GM12878 (cell line): ENCODE results near the gene RAB21. TPM values are rescaled to one million over a fixed set of nuclear protein-coding genes. Genes with fewer than 3 reads are reported as not detected.

Experiments used
- ATAC-seq: fragments of 200-7000 bp; cut with Tn5 transposase; 3 replicates; pipeline ENCODE4 v1.9.1; 2020; ENCODE audit warnings: mild to moderate bottlenecking, moderate library complexity
- BruUV-seq: library from RNA; stranded (reverse); fragments of 400-500 nt; replicated peaks from 2 replicates; lab custom pipeline; 2021; lab: Mats Ljungman, UMichigan
- CTCF ChIA-PET: fragments of 300-600 bp; sonication (Branson Sonifier 250); formaldehyde crosslinking; extraction: SDS; loops from one replicate; lab custom pipeline; 2021; ENCODE audit warnings: inconsistent platforms; lab: Yijun Ruan, JAX
- POLR2A ChIA-PET: fragments of 350-600 bp; formaldehyde crosslinking; extraction: SDS; loops from one replicate; lab custom pipeline; 2021; ENCODE audit warnings: inconsistent platforms; lab: Charles Lee
- RAD21 ChIA-PET: fragments of 300-600 bp; sonication (Branson Sonifier 250); formaldehyde crosslinking; loops from one replicate; lab custom pipeline; 2023; ENCODE audit warnings: antibody characterized with exemption; ENCODE audit not compliant: unreplicated experiment; lab: Charles Lee
- SMC1A ChIA-PET: fragments of 300-600 bp; sonication (Branson Sonifier 250); formaldehyde crosslinking; loops from one replicate; lab custom pipeline; 2023; ENCODE audit not compliant: unreplicated experiment, uncharacterized antibody; lab: Charles Lee
- DNase-seq: peaks from one replicate; pipeline ENCODE4 v3.0.0-alpha.2; 2011; ENCODE audit warnings: low read depth, low spot score
- FAIRE-seq: peaks from 3 replicates; lab custom pipeline; 2011; peaks lifted over from hg19 to GRCh38; lab: Jason Lieb, UNC
- H2AFZ ChIP-seq: 2 replicates; pipeline ENCODE4 v1.6.0; 2011; ENCODE audit warnings: low read depth, low read length, control low read depth; ENCODE audit not compliant: control insufficient read depth
- H3K27ac ChIP-seq: 2 replicates; pipeline ENCODE4 v1.5.1; 2011; ENCODE audit warnings: control low read depth; ENCODE audit not compliant: control insufficient read depth, insufficient read depth
- H3K27me3 ChIP-seq, 2 experiments: replicated peaks in 1 of 2; 2 replicates each; pipeline versions ENCODE4 v1.6.0 to v1.6.1; 2011; ENCODE audit warnings: low read length in 1 of 2; ENCODE audit not compliant: control insufficient read depth in 2 of 2, insufficient read depth in 2 of 2
- H3K36me3 ChIP-seq, 2 experiments: 2 replicates each; pipeline ENCODE4 v1.5.1; 2011; ENCODE audit warnings: low read length in 1 of 2; ENCODE audit not compliant: control insufficient read depth in 2 of 2, insufficient read depth in 2 of 2
- H3K4me1 ChIP-seq: 2 replicates; pipeline ENCODE4 v1.6.1; 2011; ENCODE audit warnings: mild to moderate bottlenecking, low read length, moderate library complexity, mixed read lengths; ENCODE audit not compliant: control insufficient read depth, insufficient read depth
- H3K4me2 ChIP-seq: 2 replicates; pipeline ENCODE4 v1.6.0; 2011; ENCODE audit warnings: control low read depth; ENCODE audit not compliant: control insufficient read depth, insufficient read depth
- H3K4me3 ChIP-seq: fragments of 200-600 bp; sonication (generic); 2 replicates; pipeline ENCODE4 v1.5.1; 2016
- H3K79me2 ChIP-seq: 2 replicates; pipeline ENCODE4 v1.6.0; 2011; ENCODE audit warnings: low read length; ENCODE audit not compliant: control insufficient read depth, insufficient read depth
- H3K9ac ChIP-seq: 2 replicates; pipeline ENCODE4 v1.8.0; 2011; ENCODE audit warnings: low read length, control low read depth, mixed read lengths; ENCODE audit not compliant: control insufficient read depth, insufficient read depth
- H3K9me3 ChIP-seq: replicated peaks from 3 replicates; pipeline ENCODE4 v1.5.1; 2011; ENCODE audit warnings: mild to moderate bottlenecking, low read length; ENCODE audit not compliant: control insufficient read depth, insufficient read depth
- H4K20me1 ChIP-seq: 2 replicates; pipeline ENCODE4 v1.6.0; 2011; ENCODE audit not compliant: control insufficient read depth, insufficient read depth
- CTCF ChIP-seq, 3 experiments: IDR thresholded peaks in 2 of 3; conservative IDR thresholded peaks in 1 of 3; 2 replicates each; pipeline ENCODE4 v1.5.1; 2011; ENCODE audit warnings: low read depth in 3 of 3, low read length in 3 of 3, mild to moderate bottlenecking in 3 of 3, control low read depth in 2 of 3, moderate library complexity in 2 of 3, inconsistent platforms in 1 of 3, mixed read lengths in 1 of 3; ENCODE audit not compliant: control insufficient read depth in 2 of 3, insufficient read depth in 1 of 3; ENCODE audit errors: extremely low read depth in 1 of 3
- FOS ChIP-seq: IDR thresholded peaks from 3 replicates; pipeline ENCODE4 v1.6.1; 2011; ENCODE audit warnings: borderline replicate concordance; ENCODE audit not compliant: insufficient read length; ENCODE audit errors: extremely low read depth
- GABPA ChIP-seq: IDR thresholded peaks from 2 replicates; pipeline ENCODE4 v1.6.1; 2014; ENCODE audit warnings: antibody characterized with exemption, low read depth, mild to moderate bottlenecking, inconsistent platforms
- NRF1 ChIP-seq: conservative IDR thresholded peaks from 2 replicates; pipeline ENCODE4 v1.6.1; 2011; ENCODE audit warnings: mild to moderate bottlenecking, low read depth, low read length, improper control_type of control experiment
- PML ChIP-seq: IDR thresholded peaks from 2 replicates; pipeline ENCODE4 v1.6.1; 2012; ENCODE audit warnings: low read length, inconsistent platforms
- SP1 ChIP-seq: IDR thresholded peaks from one replicate; pipeline ENCODE4 v1.6.1; 2011; ENCODE audit warnings: low read depth, low read length
- SPI1 ChIP-seq: IDR thresholded peaks from 2 replicates; pipeline ENCODE4 v1.6.1; 2011; ENCODE audit warnings: low read depth, mild to moderate bottlenecking, low read length, moderate library complexity, borderline replicate concordance; ENCODE audit not compliant: insufficient read depth
- STAT1 ChIP-seq: fragments of 450-650 bp; conservative IDR thresholded peaks from 2 replicates; pipeline ENCODE4 v1.6.1; 2014; ENCODE audit warnings: antibody characterized with exemption, mild to moderate bottlenecking
- TCF12 ChIP-seq: IDR thresholded peaks from 2 replicates; pipeline ENCODE4 v1.6.1; 2011; ENCODE audit warnings: low read depth, mild to moderate bottlenecking, low read length
- WRNIP1 ChIP-seq: IDR thresholded peaks from 2 replicates; pipeline ENCODE4 v1.6.1; 2011; ENCODE audit warnings: low read depth, low read length, improper control_type of control experiment, borderline replicate concordance
- in situ Hi-C: fragments of 300-500 bp; cut with MboI; formaldehyde crosslinking; loops from 9 replicates; pipeline ENCODE4 v1.14.3; 2018; ENCODE audit warnings: mixed read lengths
- intact Hi-C: fragments of 100-400 bp; cut with micrococcal nuclease; formaldehyde crosslinking; loops from one replicate; pipeline ENCODE4 v1.14.2; 2022; ENCODE audit not compliant: unreplicated experiment
- polyA plus RNA-seq, 11 experiments: library from polyadenylated mRNA; depleted of rRNA in 4 of 11; unstranded in 6 of 11; stranded (reverse) in 5 of 11; fragments of >200 nt; fragmentation: Nextera tagmentation in 4 of 11; fragmentation: Illumina TruSeq in 1 of 11; extraction: Ambion mirVana in 4 of 11; extraction: Trizol in 1 of 11; gene quantifications; 1 replicate in 1 of 11; 2 replicates in 10 of 11; pipeline versions ENCODE4 v1.2.1 to v1.2.3, GENCODE V29; 2011 to 2016; ENCODE audit warnings: inconsistent platforms in 2 of 11, missing spikeins in 2 of 11, low read depth in 1 of 11
- total RNA-seq, 4 experiments: library from RNA; depleted of rRNA in 3 of 4; stranded (reverse); fragments of >200 nt in 3 of 4; fragmentation: Illumina TruSeq in 1 of 4; extraction: Trizol in 1 of 4; gene quantifications; 2 replicates each; pipeline versions ENCODE4 v1.2.1 to v1.2.3, GENCODE V29; 2013 to 2021

Gene RAB21
- total and polyA plus RNA-seq, 10 of the 15 experiments (the other 5 are each of a cell fraction or from before 2014, with no cell fraction given): 2.8 to 42.8 (median 16.1) TPM

- no peaks in the 10 kb centered on the region for H3K4me1 ChIP-seq
- H3K9me3 ChIP-seq: peaks cover under 1% of the 10 kb centered on the region; the same call in 2 of the 3 replicates
- no peak overlapping the region for H3K4me3 ChIP-seq
- FAIRE-seq (no peak), DNase-seq (no peak), ATAC-seq (no peak)
- RAD21 ChIA-PET: no interaction called here
- in situ Hi-C loops: no loop called here
- no peaks in the 10 kb centered on the region for H4K20me1 ChIP-seq
- H3K27me3 ChIP-seq: no peaks in the 10 kb centered on the region
- peaks cover 15% of the 10 kb centered on the region for H3K79me2 ChIP-seq
- BruUV-seq: no TSS peak
- H3K4me2 ChIP-seq: no peak overlapping the region
- H2AFZ ChIP-seq: no peak overlapping the region
- peaks cover 0 to 10% of the 10 kb centered on the region in 2 experiments for H3K36me3 ChIP-seq
- no peak overlapping the region for H3K9ac ChIP-seq
- SMC1A ChIA-PET: interaction anchor here (1.1 to 1.6 kb wide), 3 partner anchors 14 to 26 kb away, joined by 3 to 4 read pairs (median 3); no protein-coding TSS in a partner anchor
- CTCF ChIA-PET: interaction anchor here (0.9 to 2.3 kb wide), 6 partner anchors 8 to 136 kb away, joined by 3 to 16 read pairs (median 4); partner anchors contain the start of gene TBC1D15
- TF ChIP-seq CTCF (IDR thresholded peaks at IDR 0.05 in 2 of 3, conservative IDR thresholded peaks at IDR 0.05 in 1 of 3; ENCODE audit: control insufficient read depth in 2 of 3, extremely low read depth in 1 of 3, insufficient read depth in 1 of 3, low read depth in 3 of 3, low read length in 3 of 3): no peak
- no peak for TF ChIP-seq TCF12
- TF ChIP-seq PML: no peak
- no peak for TF ChIP-seq FOS
- no peak for TF ChIP-seq WRNIP1
- no peak for TF ChIP-seq SP1
- no peak for TF ChIP-seq STAT1
- no peak for TF ChIP-seq SPI1
- no peak for TF ChIP-seq NRF1
- TF ChIP-seq GABPA: no peak
- H3K27ac ChIP-seq: no peak overlapping the region
- POLR2A ChIA-PET: no interaction called here
- intact Hi-C loops: no loop called here
Observed at GRCh38 chr12:71772735-71773134, 18.1 kb downstream of the RAB21 start.
